C4-2B (cell line): ENCODE data around the gene SLC39A11.

Experiments
- H3K27ac ChIP-seq: fragments of 450-650 bp; 2 replicates; pipeline ENCODE4 v1.5.1; 2017
- CTCF ChIP-seq: fragments of 450-650 bp; conservative IDR thresholded peaks from 2 replicates; pipeline ENCODE4 v1.5.1; 2017; ENCODE audit warnings: mild to moderate bottlenecking
- ZFX ChIP-seq: fragments of 450-650 bp; IDR thresholded peaks from 2 replicates; pipeline ENCODE4 v1.6.1; 2017

SLC39A11 gene

DNA sequence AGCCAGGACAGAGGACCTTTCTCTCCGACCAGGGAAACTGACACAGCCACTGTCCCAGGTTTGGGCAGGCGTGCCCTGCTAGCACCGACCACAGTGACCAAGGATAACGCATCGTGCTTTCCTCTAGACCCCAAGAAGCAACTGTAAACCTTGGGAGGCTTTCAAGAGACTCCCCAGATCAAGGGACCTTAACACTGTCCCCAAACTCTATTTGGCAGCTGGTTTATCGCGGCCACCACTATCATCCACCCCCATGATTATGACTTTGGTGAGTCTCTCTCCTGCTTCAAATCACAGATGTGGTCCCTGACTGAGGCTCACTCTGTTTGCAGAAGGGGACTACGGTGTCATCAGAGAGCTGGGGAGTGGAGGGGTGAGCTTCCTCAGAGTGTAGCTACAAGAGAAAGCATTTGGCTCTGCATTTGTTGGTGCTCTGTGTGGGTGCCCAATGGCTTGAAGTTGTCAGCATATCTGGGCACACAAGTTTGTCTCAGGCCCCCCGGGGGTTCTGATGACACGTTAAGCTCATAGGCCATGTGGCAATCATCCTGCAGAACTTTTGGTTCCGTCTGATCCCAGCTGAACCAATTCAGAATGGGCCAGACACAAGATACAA lies 408.0 kb downstream of the SLC39A11 start:
- H3K27ac ChIP-seq, result peak overlapping the region; percentile 79

DNA sequence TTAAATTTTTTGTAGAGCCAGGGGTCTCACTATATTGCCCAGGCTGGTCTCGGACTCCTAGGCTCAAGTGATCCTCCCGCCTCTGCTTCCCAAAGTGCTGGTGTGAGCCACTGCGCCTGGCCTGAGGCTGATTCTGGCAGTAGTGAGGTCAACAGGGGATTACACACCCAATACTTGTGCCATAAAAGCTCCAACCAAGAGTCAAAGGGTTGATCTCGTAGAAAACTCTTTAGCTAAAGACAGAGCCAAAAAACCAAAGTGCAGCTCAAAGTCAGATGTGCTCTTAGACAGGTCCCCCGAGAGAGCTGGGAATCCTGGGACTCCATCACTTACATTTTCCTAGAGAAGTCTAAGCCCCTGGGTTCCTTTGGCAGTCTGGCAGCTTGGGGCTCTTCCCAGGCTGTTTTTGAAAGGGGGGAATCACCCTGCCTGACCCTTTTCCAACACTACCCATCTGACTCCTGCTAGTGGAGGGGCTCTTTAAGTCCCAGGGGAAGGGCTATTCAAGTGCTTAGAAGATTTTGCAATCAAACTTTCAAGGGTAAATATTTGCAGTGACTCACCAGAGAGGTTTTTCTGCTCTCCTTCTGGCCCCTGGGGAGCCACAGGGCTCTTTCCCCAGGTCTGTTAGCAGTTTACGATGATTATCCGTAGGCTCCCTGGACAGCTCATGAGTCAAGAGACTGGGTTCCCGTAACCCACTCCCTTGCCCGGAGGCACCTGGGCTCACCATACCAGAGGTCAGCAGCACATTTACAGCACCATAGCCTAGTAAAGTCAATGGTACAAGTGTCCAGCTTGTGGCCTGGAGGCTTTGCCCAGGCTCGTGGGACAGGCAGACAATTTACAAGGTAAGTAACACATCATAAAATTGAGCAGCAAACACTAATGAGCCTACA lies 408.7 kb downstream of the SLC39A11 start:
- peak overlapping the region; percentile 79 for H3K27ac ChIP-seq
- no peak for TF ChIP-seq CTCF
- no peak for TF ChIP-seq ZFX

More for the DNA sequence above, 408.0 kb downstream of the SLC39A11 start:
- no peak for TF ChIP-seq ZFX
- no peak for TF ChIP-seq CTCF

GRCh38 chr17:72682605-72683004 lies 409.9 kb downstream of the SLC39A11 start:
- no peak overlapping the region for H3K27ac ChIP-seq

DNA sequence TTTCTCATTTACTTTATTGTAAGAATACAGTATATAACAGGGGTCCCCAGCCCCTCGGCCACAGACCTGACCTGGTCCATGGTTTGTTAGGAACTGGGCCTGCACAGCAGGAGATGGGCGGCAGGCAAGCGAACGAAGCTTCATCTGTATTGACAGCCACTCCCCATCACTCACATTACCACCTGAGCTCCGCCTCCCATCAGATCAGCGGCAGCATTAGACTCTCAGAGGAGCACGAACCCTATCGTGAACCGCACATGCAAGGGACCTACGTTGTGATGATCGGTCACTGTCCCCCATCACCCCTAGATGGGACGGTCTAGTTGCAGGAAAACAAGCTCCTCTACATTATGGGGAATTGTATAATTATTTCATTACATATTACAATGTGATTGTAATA lies 410.6 kb downstream of the SLC39A11 start:
- TF ChIP-seq CTCF, result no peak
- no peak for TF ChIP-seq ZFX
- H3K27ac ChIP-seq, result no peak overlapping the region

More at GRCh38 chr17:72682605-72683004, 409.9 kb downstream of the SLC39A11 start:
- TF ChIP-seq ZFX (no peak), CTCF (no peak)

DNA sequence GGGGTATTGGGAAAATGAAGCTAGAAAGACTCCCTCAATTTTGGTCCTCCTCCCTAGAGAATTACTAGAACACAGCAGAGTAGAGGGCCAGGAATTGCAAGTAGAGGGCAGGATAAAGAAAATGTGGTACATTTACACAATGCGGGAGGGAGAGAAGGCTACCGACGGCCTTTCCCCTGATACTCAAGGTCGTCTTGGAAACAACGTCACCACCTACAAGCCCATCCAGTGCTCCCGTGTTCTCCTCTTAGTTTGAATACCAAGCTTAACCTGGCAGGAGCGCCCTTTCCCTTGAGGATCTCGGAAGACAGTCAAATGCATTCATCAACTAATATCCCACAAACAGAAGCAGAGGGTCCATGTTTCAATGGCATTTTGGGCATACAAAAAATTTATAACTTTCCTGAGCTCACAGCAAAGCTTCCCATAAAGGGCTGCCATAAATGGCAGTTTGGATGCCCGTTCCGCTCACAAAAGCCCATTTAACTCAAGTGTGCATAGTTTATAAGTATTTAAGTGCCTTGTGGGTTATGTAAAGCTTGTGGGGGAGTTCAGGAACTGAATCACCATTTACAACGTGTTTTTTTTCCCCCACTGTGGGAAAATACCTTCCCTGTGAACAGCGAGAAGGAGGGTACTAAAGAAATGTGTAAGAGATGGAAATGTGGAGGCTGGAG lies 414.6 kb downstream of the SLC39A11 start:
- no peak overlapping the region for H3K27ac ChIP-seq
- no peak for TF ChIP-seq CTCF
- no peak for TF ChIP-seq ZFX

DNA sequence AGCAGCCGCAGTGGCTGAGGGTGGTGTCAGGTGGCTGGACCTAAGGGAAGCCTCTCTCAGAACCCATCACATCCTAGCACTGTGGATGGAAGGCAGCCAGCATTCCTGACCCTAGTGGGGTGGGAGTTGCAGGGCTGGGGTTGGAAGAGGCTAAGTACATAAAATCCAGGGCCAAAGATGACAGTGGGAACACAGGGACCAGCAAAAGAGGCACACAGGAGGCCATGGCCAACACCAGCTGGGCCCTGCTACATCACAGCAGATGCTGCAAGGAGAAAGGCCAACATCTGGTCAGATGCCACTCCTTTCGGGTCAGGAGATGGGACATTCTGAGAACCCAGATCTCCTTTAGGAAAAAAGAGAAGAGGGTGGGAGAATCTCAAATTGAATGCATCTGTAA lies 415.4 kb downstream of the SLC39A11 start:
- H3K27ac ChIP-seq, result no peak overlapping the region
- TF ChIP-seq CTCF (no peak), ZFX (no peak)

DNA sequence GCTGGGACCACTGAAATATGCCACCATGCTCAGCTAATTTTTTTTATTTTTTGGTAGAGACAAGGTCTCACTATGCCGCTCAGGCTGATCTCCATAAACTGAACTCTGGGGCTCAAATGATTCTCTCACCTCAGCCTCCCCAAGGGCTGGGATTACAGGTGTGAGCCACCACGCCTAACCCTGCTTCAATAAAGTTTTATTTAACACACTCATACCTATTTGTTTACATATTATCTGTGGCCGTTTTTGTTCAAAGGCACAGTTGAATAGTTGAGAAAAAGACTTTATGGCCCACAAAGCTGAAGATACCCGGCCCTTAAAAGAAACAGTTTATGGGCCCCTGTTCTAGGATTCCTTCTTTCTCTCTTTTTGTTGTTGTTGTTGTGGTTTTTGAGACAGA lies 419.8 kb downstream of the SLC39A11 start:
- TF ChIP-seq CTCF (no peak), ZFX (no peak)
- no peak overlapping the region for H3K27ac ChIP-seq
